GM12878 (cell line): ENCODE results near the gene NHLRC3. TPM values are rescaled to one million over a fixed set of nuclear protein-coding genes. Genes with fewer than 3 reads are reported as not detected.

ENCODE experiments used
- ATAC-seq: fragments of 200-7000 bp; cut with Tn5 transposase; 3 replicates; pipeline ENCODE4 v1.9.1; 2020; ENCODE audit warnings: mild to moderate bottlenecking, moderate library complexity
- BruUV-seq: library from RNA; stranded (reverse); fragments of 400-500 nt; replicated peaks from 2 replicates; lab custom pipeline; 2021; lab: Mats Ljungman, UMichigan
- CTCF ChIA-PET: fragments of 300-600 bp; sonication (Branson Sonifier 250); formaldehyde crosslinking; extraction: SDS; loops from one replicate; lab custom pipeline; 2021; ENCODE audit warnings: inconsistent platforms; lab: Yijun Ruan, JAX
- POLR2A ChIA-PET: fragments of 350-600 bp; formaldehyde crosslinking; extraction: SDS; loops from one replicate; lab custom pipeline; 2021; ENCODE audit warnings: inconsistent platforms; lab: Charles Lee
- RAD21 ChIA-PET: fragments of 300-600 bp; sonication (Branson Sonifier 250); formaldehyde crosslinking; loops from one replicate; lab custom pipeline; 2023; ENCODE audit warnings: antibody characterized with exemption; ENCODE audit not compliant: unreplicated experiment; lab: Charles Lee
- SMC1A ChIA-PET: fragments of 300-600 bp; sonication (Branson Sonifier 250); formaldehyde crosslinking; loops from one replicate; lab custom pipeline; 2023; ENCODE audit not compliant: unreplicated experiment, uncharacterized antibody; lab: Charles Lee
- DNase-seq: peaks from one replicate; pipeline ENCODE4 v3.0.0-alpha.2; 2011; ENCODE audit warnings: low read depth, low spot score
- FAIRE-seq: peaks from 3 replicates; lab custom pipeline; 2011; peaks lifted over from hg19 to GRCh38; lab: Jason Lieb, UNC
- H2AFZ ChIP-seq: 2 replicates; pipeline ENCODE4 v1.6.0; 2011; ENCODE audit warnings: low read depth, low read length, control low read depth; ENCODE audit not compliant: control insufficient read depth
- H3K27ac ChIP-seq: 2 replicates; pipeline ENCODE4 v1.5.1; 2011; ENCODE audit warnings: control low read depth; ENCODE audit not compliant: control insufficient read depth, insufficient read depth
- H3K27me3 ChIP-seq, 2 experiments: replicated peaks in 1 of 2; 2 replicates each; pipeline versions ENCODE4 v1.6.0 to v1.6.1; 2011; ENCODE audit warnings: low read length in 1 of 2; ENCODE audit not compliant: control insufficient read depth in 2 of 2, insufficient read depth in 2 of 2
- H3K36me3 ChIP-seq, 2 experiments: 2 replicates each; pipeline ENCODE4 v1.5.1; 2011; ENCODE audit warnings: low read length in 1 of 2; ENCODE audit not compliant: control insufficient read depth in 2 of 2, insufficient read depth in 2 of 2
- H3K4me1 ChIP-seq: 2 replicates; pipeline ENCODE4 v1.6.1; 2011; ENCODE audit warnings: mild to moderate bottlenecking, low read length, moderate library complexity, mixed read lengths; ENCODE audit not compliant: control insufficient read depth, insufficient read depth
- H3K4me2 ChIP-seq: 2 replicates; pipeline ENCODE4 v1.6.0; 2011; ENCODE audit warnings: control low read depth; ENCODE audit not compliant: control insufficient read depth, insufficient read depth
- H3K4me3 ChIP-seq: fragments of 200-600 bp; sonication (generic); 2 replicates; pipeline ENCODE4 v1.5.1; 2016
- H3K79me2 ChIP-seq: 2 replicates; pipeline ENCODE4 v1.6.0; 2011; ENCODE audit warnings: low read length; ENCODE audit not compliant: control insufficient read depth, insufficient read depth
- H3K9ac ChIP-seq: 2 replicates; pipeline ENCODE4 v1.8.0; 2011; ENCODE audit warnings: low read length, control low read depth, mixed read lengths; ENCODE audit not compliant: control insufficient read depth, insufficient read depth
- H3K9me3 ChIP-seq: replicated peaks from 3 replicates; pipeline ENCODE4 v1.5.1; 2011; ENCODE audit warnings: mild to moderate bottlenecking, low read length; ENCODE audit not compliant: control insufficient read depth, insufficient read depth
- H4K20me1 ChIP-seq: 2 replicates; pipeline ENCODE4 v1.6.0; 2011; ENCODE audit not compliant: control insufficient read depth, insufficient read depth
- ATF7 ChIP-seq: fragments of 450-650 bp; IDR thresholded peaks from 2 replicates; pipeline ENCODE4 v1.6.1; 2016; ENCODE audit warnings: low read depth, mild to moderate bottlenecking
- BCL11A ChIP-seq: IDR thresholded peaks from 2 replicates; pipeline ENCODE4 v1.6.1; 2011; ENCODE audit warnings: low read depth, low read length
- BCL3 ChIP-seq: IDR thresholded peaks from 2 replicates; pipeline ENCODE4 v1.6.1; 2011; ENCODE audit warnings: borderline replicate concordance, low read depth, mild to moderate bottlenecking, moderate library complexity, low read length; ENCODE audit not compliant: insufficient read depth, poor library complexity, severe bottlenecking
- DPF2 ChIP-seq: fragments of 450-650 bp; IDR thresholded peaks from 2 replicates; pipeline ENCODE4 v1.6.1; 2017; ENCODE audit warnings: mild to moderate bottlenecking
- IKZF1 ChIP-seq: fragments of 450-650 bp; conservative IDR thresholded peaks from 2 replicates; pipeline ENCODE4 v1.6.1; 2017; ENCODE audit warnings: antibody characterized with exemption, mild to moderate bottlenecking
- MLLT1 ChIP-seq: fragments of 450-650 bp; IDR thresholded peaks from 2 replicates; pipeline ENCODE4 v1.6.1; 2016; ENCODE audit warnings: mild to moderate bottlenecking
- MTA2 ChIP-seq: fragments of 450-650 bp; IDR thresholded peaks from 2 replicates; pipeline ENCODE4 v1.6.1; 2016; ENCODE audit warnings: low read depth, mild to moderate bottlenecking, moderate library complexity
- NR2F1 ChIP-seq: fragments of 450-650 bp; conservative IDR thresholded peaks from 2 replicates; pipeline ENCODE4 v1.6.1; 2017; ENCODE audit warnings: mild to moderate bottlenecking
- PAX5 ChIP-seq: IDR thresholded peaks from 2 replicates; pipeline ENCODE4 v1.6.1; 2011; ENCODE audit warnings: low read depth, low read length, borderline replicate concordance
- PKNOX1 ChIP-seq: fragments of 450-650 bp; IDR thresholded peaks from 2 replicates; pipeline ENCODE4 v1.6.1; 2016; ENCODE audit warnings: mild to moderate bottlenecking
- ZBTB33 ChIP-seq: fragments of 450-650 bp; IDR thresholded peaks from 2 replicates; pipeline ENCODE4 v1.6.1; 2017; ENCODE audit warnings: mild to moderate bottlenecking
- WGBS: methylation state at CpG from one replicate; pipeline ENCODE4 v1.1.6; 2016; ENCODE audit warnings: low lambda C conversion rate; ENCODE audit not compliant: insufficient replicate concordance, insufficient coverage; ENCODE audit errors: missing lambda C conversion rate; 5-methylcytosine and 5-hydroxymethylcytosine counted together
- in situ Hi-C: fragments of 300-500 bp; cut with MboI; formaldehyde crosslinking; loops from 9 replicates; pipeline ENCODE4 v1.14.3; 2018; ENCODE audit warnings: mixed read lengths
- intact Hi-C: fragments of 100-400 bp; cut with micrococcal nuclease; formaldehyde crosslinking; loops from one replicate; pipeline ENCODE4 v1.14.2; 2022; ENCODE audit not compliant: unreplicated experiment
- polyA plus RNA-seq, 11 experiments: library from polyadenylated mRNA; depleted of rRNA in 4 of 11; unstranded in 6 of 11; stranded (reverse) in 5 of 11; fragments of >200 nt; fragmentation: Nextera tagmentation in 4 of 11; fragmentation: Illumina TruSeq in 1 of 11; extraction: Ambion mirVana in 4 of 11; extraction: Trizol in 1 of 11; gene quantifications; 1 replicate in 1 of 11; 2 replicates in 10 of 11; pipeline versions ENCODE4 v1.2.1 to v1.2.3, GENCODE V29; 2011 to 2016; ENCODE audit warnings: inconsistent platforms in 2 of 11, missing spikeins in 2 of 11, low read depth in 1 of 11
- total RNA-seq, 4 experiments: library from RNA; depleted of rRNA in 3 of 4; stranded (reverse); fragments of >200 nt in 3 of 4; fragmentation: Illumina TruSeq in 1 of 4; extraction: Trizol in 1 of 4; gene quantifications; 2 replicates each; pipeline versions ENCODE4 v1.2.1 to v1.2.3, GENCODE V29; 2013 to 2021
- TF ChIP-seq, protein P1 (sequence below): fragments of 450-650 bp; formaldehyde crosslinking; IDR thresholded peaks from 2 replicates; pipeline ENCODE4 v1.5.0; 2022; ENCODE audit warnings: mild to moderate bottlenecking, missing genetic modification characterization

NHLRC3 gene
- total and polyA plus RNA-seq, 10 of the 15 experiments (the other 5 are each of a cell fraction or from before 2014, with no cell fraction given): 8.3 to 38.0 (median 18.9) TPM

GRCh38 chr13:39013462-39013861 is 24.8 kb upstream of the NHLRC3 start (continued):
- TF ChIP-seq MLLT1 (no peak), ZBTB33 (no peak), NR2F1 (no peak), BCL3 (no peak), ATF7 (no peak)

GRCh38 chr13:39016087-39016486 is 22.2 kb upstream of the NHLRC3 start:
- no peaks in the 10 kb centered on the region for H3K27me3 ChIP-seq
- ChIA-PET CTCF (interaction anchor here (0.9 to 2.5 kb wide), 13 partner anchors 11 to 600 kb away, joined by 3 to 13 read pairs (median 3); no protein-coding TSS in a partner anchor), SMC1A (interaction anchor here (0.7 to 2.4 kb wide), 6 partner anchors 10 to 249 kb away, joined by 3 to 8 read pairs (median 4); no protein-coding TSS in a partner anchor), RAD21 (interaction anchor here (0.9 to 1.2 kb wide), 3 partner anchors 140 to 1573 kb away, joined by 3 read pairs; no protein-coding TSS in a partner anchor), POLR2A (interaction anchor here (0.6 kb wide), 2 partner anchors 12 to 18 kb away, joined by 3 read pairs; no protein-coding TSS in a partner anchor)
- no peak for FAIRE-seq
- H3K4me3 ChIP-seq: no peak overlapping the region
- no peak overlapping the region; the same call in 1 of the 2 replicates for H3K27ac ChIP-seq
- no TSS peak for BruUV-seq
- H3K9ac ChIP-seq: no peak overlapping the region
- no peaks in the 10 kb centered on the region for H3K4me1 ChIP-seq
- H3K9me3 ChIP-seq: no peaks in the 10 kb centered on the region
- H3K79me2 ChIP-seq: no peaks in the 10 kb centered on the region
- DNase-seq: no peak
- intact Hi-C loops (loop anchor here (5.0 kb wide), 1 partner anchor 104 kb away; no protein-coding TSS in a partner anchor), in situ Hi-C loops (no loop called here)
- no peak overlapping the region for H2AFZ ChIP-seq
- WGBS: 0% methylated on average over 1 of the region's 1 CpG
- H4K20me1 ChIP-seq: no peaks in the 10 kb centered on the region
- ATAC-seq: peak; percentile 93
- H3K4me2 ChIP-seq: no peak overlapping the region
- H3K36me3 ChIP-seq: peaks cover 21 to 43% of the 10 kb centered on the region in 2 experiments
- TF ChIP-seq MTA2: peak; percentile 92
- TF ChIP-seq BCL11A: peak; percentile 60; the same call in 1 of the 2 replicates
- peak; percentile 36; the same call in 1 of the 2 replicates for TF ChIP-seq IKZF1
- peak; percentile 29; the same call in 1 of the 2 replicates for TF ChIP-seq PAX5
- peak; percentile 84 for TF ChIP-seq PKNOX1
- TF ChIP-seq, protein P1, sequence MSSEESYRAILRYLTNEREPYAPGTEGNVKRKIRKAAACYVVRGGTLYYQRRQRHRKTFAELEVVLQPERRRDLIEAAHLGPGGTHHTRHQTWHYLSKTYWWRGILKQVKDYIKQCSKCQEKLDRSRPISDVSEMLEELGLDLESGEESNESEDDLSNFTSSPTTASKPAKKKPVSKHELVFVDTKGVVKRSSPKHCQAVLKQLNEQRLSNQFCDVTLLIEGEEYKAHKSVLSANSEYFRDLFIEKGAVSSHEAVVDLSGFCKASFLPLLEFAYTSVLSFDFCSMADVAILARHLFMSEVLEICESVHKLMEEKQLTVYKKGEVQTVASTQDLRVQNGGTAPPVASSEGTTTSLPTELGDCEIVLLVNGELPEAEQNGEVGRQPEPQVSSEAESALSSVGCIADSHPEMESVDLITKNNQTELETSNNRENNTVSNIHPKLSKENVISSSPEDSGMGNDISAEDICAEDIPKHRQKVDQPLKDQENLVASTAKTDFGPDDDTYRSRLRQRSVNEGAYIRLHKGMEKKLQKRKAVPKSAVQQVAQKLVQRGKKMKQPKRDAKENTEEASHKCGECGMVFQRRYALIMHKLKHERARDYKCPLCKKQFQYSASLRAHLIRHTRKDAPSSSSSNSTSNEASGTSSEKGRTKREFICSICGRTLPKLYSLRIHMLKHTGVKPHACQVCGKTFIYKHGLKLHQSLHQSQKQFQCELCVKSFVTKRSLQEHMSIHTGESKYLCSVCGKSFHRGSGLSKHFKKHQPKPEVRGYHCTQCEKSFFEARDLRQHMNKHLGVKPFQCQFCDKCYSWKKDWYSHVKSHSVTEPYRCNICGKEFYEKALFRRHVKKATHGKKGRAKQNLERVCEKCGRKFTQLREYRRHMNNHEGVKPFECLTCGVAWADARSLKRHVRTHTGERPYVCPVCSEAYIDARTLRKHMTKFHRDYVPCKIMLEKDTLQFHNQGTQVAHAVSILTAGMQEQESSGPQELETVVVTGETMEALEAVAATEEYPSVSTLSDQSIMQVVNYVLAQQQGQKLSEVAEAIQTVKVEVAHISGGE (CRISPR knock-in tag): no peak
- TF ChIP-seq DPF2: peak; percentile 84
